SK-N-DZ (cell line): ENCODE data around the gene SEPTIN6.

Experiments used
- DNase-seq: peaks from one replicate; pipeline ENCODE4 v3.0.0-alpha.2; 2015; ENCODE audit warnings: low spot score
- small RNA-seq, 2 experiments: library from RNA; depleted of rRNA; stranded (forward); fragments of <200 nt; gene quantifications; one replicate each; pipeline ENCODE3, GENCODE V24; 2014

Gene SEPTIN6

GRCh38 chrX:119655125-119655524, 37.8 kb downstream of the SEPTIN6 start:
- no peak for DNase-seq

GRCh38 chrX:119654112-119654531, 38.8 kb downstream of the SEPTIN6 start:
- no peak for DNase-seq

- no peak for DNase-seq
These were observed 44.6 kb downstream of the SEPTIN6 start for GRCh38 chrX:119648421-119648775.

- DNase-seq, result no peak
These were observed 45.2 kb downstream of the SEPTIN6 start for GRCh38 chrX:119647552-119648420.

GRCh38 chrX:119647089-119647488, 45.9 kb downstream of the SEPTIN6 start:
- DNase-seq, result no peak

GRCh38 chrX:119646515-119646914, 46.5 kb downstream of the SEPTIN6 start:
- DNase-seq, result no peak

- no peak for DNase-seq
These were observed 49.3 kb downstream of the SEPTIN6 start for GRCh38 chrX:119643696-119644095.

Small RNAs within 50 kb of the gene (small RNA-seq; reads per million reads assigned to genes)
- gene MIR766, result 0.34 to 8.1 reads per million in 2 experiments
